GM10847 (cell line): Measurements from ENCODE around the gene TPSB2.

ENCODE experiments used
- POLR2A ChIP-seq: IDR thresholded peaks from 2 replicates; pipeline ENCODE4 v1.6.1; 2011; ENCODE audit not compliant: insufficient read length; ENCODE audit errors: extremely low read depth

Gene TPSB2

DNA sequence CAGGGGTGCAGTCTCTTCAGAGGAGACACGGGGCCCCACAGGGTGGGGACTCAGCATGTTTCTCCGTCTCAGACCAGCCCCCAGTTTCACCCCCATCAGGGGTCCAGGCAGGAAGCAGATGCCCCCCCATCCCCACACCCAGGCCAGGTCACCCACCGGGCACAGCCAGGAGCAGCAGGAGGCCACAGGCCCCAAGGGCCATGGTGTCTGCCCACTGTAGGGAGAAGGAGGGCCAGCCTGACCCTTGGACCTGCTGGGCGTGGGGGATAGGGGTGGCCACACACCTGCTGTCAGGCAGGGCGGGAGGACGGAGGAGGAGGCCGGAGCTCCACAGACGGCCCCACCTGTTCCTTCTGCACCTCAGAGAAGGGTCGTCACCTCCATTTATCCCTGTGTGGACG is 4.9 kb downstream of the TPSB2 start, which contains the start of gene TPSG1:
TPSG1 (minus strand) TSS at position 218 of the 401 bp plus-strand sequence; CDS start at position 202, 16 bp downstream.
- no peak for TF ChIP-seq POLR2A

- TF ChIP-seq POLR2A = no peak
Measured at GRCh38 chr16:1224558-1224957, 5.4 kb downstream of the TPSB2 start.

- no peak for TF ChIP-seq POLR2A
Measured at GRCh38 chr16:1223355-1224214, 6.4 kb downstream of the TPSB2 start.

DNA sequence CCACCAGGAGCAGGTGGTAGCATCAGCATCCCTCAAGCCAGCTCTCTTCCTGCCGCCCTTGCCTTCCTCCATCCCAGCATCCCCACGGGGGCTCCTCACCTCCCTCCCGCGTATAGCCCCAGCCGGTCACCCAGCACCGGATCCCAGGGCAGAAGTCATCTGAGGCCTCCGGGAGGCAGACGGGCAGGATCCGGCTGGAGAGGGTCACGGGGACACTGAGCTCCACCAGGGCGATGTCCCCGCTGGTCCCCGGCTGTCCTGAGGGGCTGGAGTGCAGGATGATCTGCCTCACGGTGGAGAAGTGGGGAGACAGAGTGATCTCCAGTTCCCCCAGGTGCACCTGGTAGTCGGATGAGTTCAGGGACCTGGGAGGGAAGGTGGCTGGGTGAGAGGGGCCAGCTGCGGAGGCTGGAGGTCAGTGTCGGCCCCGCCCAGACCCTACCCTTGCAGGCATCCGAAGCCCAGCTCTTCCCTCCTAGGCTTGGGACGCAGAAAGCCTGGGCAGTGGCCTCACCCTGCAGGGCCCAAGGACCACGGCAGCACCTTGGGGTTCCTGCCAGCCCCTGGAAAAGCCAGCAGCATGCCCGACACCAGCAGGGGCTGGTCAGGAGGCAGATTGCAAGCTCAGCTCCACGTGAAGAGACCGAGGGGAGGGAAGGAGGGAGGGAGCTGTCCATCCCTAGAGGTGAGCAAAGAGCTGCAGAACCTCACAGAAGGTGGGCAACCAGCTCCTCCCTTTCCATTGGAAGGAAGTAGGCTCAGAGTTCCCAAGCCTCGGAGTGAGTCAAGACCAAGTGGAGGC is 7.2 kb downstream of the TPSB2 start:
- no peak for TF ChIP-seq POLR2A

GRCh38 chr16:1221628-1222552 is 8.1 kb downstream of the TPSB2 start:
- no peak for TF ChIP-seq POLR2A

- no peak for TF ChIP-seq POLR2A
Measured at GRCh38 chr16:1220841-1221627, 8.9 kb downstream of the TPSB2 start.

- TF ChIP-seq POLR2A = no peak
Measured at GRCh38 chr16:1220098-1220728, 9.8 kb downstream of the TPSB2 start.

DNA sequence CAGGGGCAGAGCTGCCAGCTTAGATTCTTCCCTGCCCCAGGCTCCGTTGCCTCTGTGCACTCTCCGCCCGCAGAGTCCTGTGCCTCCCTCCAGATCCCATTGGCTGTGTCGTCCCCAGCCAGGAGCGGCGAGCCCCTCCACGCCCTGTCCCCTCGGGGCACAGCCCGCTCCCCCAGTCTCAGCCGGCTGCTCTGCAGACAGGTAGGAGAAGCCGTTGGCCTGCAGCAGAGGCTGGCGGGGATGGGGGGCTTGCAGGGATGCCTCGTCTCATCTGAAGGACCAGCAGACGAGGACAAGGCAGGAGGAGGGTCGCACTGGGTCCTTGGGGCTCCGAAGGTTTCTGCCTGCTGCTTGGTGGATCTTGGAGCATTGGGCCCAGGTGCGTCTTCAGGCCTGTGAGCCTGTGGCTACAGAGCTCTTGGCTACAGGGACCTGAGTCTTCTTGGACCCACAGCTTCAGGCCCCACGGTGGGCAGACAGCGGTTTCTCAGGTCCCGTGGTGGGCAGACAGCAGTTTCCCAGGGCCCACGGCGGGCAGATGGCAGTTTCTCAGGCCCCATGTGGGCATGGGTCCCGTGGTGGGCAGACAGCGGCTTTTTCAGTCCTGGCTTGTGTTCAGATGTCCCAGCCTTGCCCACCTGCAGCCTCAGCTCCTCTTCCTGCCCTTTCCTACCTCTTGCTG is 10.9 kb downstream of the TPSB2 start:
- TF ChIP-seq POLR2A = no peak

DNA sequence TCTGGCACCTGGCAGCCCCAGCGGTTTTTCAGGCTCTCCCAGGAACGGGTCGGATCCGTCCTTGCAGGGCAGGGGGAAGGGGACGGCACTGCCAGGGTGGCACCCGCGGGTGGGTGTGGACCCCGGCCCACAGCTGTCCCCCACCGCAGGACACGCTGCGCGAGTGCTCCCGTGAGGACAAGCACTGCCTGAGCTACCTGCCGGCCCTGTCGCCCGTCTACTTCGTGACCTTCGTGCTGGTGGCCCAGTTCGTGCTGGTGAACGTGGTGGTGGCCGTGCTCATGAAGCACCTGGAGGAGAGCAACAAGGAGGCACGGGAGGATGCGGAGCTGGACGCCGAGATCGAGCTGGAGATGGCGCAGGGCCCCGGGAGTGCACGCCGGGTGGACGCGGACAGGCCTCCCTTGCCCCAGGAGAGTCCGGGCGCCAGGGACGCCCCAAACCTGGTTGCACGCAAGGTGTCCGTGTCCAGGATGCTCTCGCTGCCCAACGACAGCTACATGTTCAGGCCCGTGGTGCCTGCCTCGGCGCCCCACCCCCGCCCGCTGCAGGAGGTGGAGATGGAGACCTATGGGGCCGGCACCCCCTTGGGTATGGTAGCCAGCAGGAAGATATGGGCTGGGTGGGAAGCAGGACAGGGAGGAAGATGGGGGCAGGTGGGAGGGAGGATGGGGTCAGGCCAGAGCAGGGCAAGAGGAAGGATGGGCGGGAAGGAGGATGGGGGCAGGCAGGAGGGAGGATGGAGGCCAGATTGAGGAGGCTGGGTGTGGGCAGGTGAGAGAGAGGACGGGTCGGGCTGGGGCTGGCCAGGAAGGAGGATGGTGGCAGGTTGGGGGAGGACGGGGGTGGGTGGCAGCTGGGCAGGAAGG is 11.7 kb downstream of the TPSB2 start:
- no peak for TF ChIP-seq POLR2A

DNA sequence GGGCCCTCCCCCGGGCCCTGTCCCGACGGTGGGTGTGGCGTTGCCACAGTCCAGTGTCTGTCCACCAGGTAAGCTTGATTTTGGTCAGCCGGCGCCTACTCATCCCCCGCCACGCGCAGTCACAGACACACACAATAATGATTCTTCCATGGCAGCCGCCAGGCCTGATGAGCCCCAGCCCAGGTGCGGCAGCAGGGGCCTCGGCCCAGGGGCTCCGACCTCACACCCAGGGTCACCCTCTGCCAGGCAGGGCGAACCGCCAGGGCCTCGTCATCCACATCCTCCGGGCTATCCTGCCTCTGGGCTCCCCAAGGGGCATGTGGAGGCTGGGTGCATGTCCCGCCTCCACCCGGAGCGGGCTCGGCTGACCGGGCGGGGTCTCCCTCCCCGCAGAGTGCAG is 12.5 kb downstream of the TPSB2 start:
- no peak for TF ChIP-seq POLR2A

GRCh38 chr16:1216681-1217400 is 13.1 kb downstream of the TPSB2 start:
- no peak for TF ChIP-seq POLR2A

- TF ChIP-seq POLR2A = no peak
Measured at GRCh38 chr16:1216296-1216619, 13.7 kb downstream of the TPSB2 start.
